CD1c-positive myeloid dendritic cell (primary cell): ENCODE results near the gene FUT8.
"Not testable (repeated sequence)": the region's sequence is repeated elsewhere in the genome, so short reads cannot be mapped to it uniquely, and the experiment has no call there.

Experiments
- DNase-seq: peaks from one replicate; pipeline ENCODE4 v3.0.0-alpha.2; 2016; ENCODE audit errors: extremely low spot score

The FUT8 gene

GRCh38 chr14:65419593-65420252 lies 7.2 kb downstream of the FUT8 start:
- DNase-seq: no peak

GRCh38 chr14:65421201-65421981 lies 8.9 kb downstream of the FUT8 start:
- DNase-seq: peak; percentile 20

GRCh38 chr14:65422088-65422834 lies 9.7 kb downstream of the FUT8 start:
- no peak for DNase-seq

GRCh38 chr14:65423982-65424381 lies 11.5 kb downstream of the FUT8 start:
- no peak for DNase-seq

GRCh38 chr14:65424531-65424930 lies 12.0 kb downstream of the FUT8 start:
- DNase-seq: no peak

- no peak for DNase-seq
Observed at GRCh38 chr14:65425885-65426284, 13.4 kb downstream of the FUT8 start.

GRCh38 chr14:65426902-65427301 lies 14.4 kb downstream of the FUT8 start:
- DNase-seq: not testable (repeated sequence)

- no peak for DNase-seq
Observed at GRCh38 chr14:65428691-65429090, 16.2 kb downstream of the FUT8 start.

GRCh38 chr14:65429757-65430156 lies 17.2 kb downstream of the FUT8 start:
- no peak for DNase-seq

- DNase-seq: no peak
Observed at GRCh38 chr14:65431245-65431644, 18.7 kb downstream of the FUT8 start.

- no peak for DNase-seq
Observed at GRCh38 chr14:65431951-65432350, 19.4 kb downstream of the FUT8 start.

GRCh38 chr14:65432361-65432948 lies 19.9 kb downstream of the FUT8 start:
- no peak for DNase-seq

- DNase-seq: no peak
Observed at GRCh38 chr14:65433157-65433556, 20.6 kb downstream of the FUT8 start.

- no peak for DNase-seq
Observed at GRCh38 chr14:65433646-65434045, 21.1 kb downstream of the FUT8 start.

- DNase-seq: no peak
Observed at GRCh38 chr14:65434216-65434850, 21.8 kb downstream of the FUT8 start.

- DNase-seq: no peak
Observed at GRCh38 chr14:65438266-65438933, 25.9 kb downstream of the FUT8 start.

GRCh38 chr14:65439117-65439516 lies 26.6 kb downstream of the FUT8 start:
- no peak for DNase-seq

GRCh38 chr14:65440230-65440629 lies 27.7 kb downstream of the FUT8 start:
- DNase-seq: no peak

GRCh38 chr14:65444230-65444629 lies 31.7 kb downstream of the FUT8 start:
- DNase-seq: no peak

GRCh38 chr14:65446159-65446558 lies 33.6 kb downstream of the FUT8 start:
- no peak for DNase-seq

- DNase-seq: no peak
Observed at GRCh38 chr14:65449647-65450046, 37.1 kb downstream of the FUT8 start.
